ENCODE results near the gene CBFA2T3. TPM values are rescaled to one million over a fixed set of nuclear protein-coding genes. Genes with fewer than 3 reads are reported as not detected.

The CBFA2T3 gene
- polyA plus RNA-seq, 1 donor, result 23.2 TPM

- no peak for DNase-seq
Measured at GRCh38 chr16:88961011-88961410, 16.0 kb downstream of the CBFA2T3 start.

- no peak for DNase-seq
Measured at GRCh38 chr16:88960516-88960915, 16.5 kb downstream of the CBFA2T3 start.

DNA sequence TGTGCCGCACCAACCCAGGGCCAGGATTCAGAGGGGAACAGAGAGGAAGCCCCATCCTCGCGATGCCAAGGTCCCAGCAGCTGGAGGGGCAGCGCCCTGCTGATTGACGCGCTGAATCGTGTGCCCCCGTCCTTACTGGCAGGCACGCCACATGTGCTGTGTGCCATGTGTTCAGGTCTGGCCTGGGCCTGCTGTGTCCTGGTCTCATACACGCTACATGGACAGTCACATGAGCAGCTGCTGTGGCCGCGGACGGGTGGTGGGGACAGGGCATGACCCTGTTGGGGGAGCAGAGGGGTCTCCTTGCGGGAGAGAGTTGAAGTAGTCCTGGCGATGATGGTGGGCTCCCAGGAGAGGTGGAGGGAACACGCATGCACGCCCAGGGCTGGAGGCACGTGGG lies 18.0 kb downstream of the CBFA2T3 start:
- no peak for DNase-seq

DNA sequence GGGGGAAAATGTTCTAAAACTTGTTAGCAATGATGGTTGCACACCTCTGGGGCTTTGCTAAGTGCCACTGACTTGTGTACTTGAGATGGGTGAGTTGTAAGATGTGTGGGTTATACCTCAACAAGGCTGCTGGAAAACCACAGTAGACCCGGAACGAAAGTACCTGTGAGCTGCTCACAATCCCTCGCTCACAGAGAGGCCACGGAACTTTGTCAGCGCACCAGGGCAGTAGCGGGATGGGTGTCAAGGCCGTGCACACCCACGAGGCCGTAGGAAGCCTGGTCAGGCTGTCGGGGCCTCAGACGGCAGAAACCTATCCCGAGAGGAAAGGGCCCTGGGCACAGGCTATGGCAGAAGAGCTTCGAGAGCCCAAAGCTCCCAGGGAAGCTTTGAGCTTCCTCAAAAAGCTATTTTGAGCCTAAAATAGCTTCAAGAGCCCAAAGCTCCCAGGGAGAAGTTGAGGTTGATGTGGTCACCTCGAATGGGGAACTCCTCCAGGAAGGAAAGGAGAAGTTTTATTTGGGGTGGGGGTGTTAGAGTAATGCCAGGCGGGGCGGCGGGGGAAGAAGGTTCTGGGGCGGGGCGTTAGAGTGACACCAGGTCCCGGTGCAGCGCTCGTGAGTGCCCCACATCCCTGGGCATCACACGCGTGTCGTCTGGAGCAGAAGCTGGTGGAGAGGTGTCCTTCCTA lies 19.0 kb downstream of the CBFA2T3 start:
- no peak for DNase-seq

- DNase-seq, result no peak
Measured at GRCh38 chr16:88957433-88957767, 19.6 kb downstream of the CBFA2T3 start.

GRCh38 chr16:88956546-88957432 lies 20.2 kb downstream of the CBFA2T3 start:
- DNase-seq, result no peak

- no peak for DNase-seq
Measured at GRCh38 chr16:88955906-88956305, 21.1 kb downstream of the CBFA2T3 start.

DNA sequence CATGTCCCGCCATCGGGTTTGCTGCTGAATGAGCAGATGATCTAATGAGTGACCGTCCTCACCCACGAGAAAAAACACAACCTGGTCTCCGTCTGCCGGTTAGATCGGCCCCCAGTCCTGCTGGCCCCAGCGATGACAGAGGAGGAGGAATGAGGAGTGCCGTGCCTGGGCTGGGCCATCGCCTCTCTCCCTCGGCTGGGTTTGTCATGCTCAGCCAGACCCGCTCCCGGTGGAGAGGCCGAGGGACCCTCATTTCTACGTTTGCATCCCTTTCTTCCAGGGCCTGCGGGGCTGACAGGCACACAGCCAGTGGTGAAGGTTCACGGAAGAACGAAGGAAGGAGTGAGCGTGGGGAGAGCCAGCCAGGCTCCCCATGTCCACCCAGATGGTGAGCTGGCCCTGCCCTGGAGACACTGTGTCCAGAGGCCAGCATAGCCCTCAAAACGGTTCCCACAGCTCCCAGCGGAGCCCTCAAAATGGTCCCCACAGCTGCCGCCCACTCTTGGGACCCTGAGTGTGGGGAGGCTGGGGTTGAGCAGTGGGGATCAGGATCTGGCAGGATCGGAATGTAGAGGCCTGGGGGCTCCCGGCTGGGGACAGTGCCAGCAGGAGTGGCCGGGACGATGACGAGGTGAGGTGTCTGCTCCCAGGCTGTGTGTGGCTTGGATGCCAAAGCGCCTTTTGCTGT lies 23.9 kb downstream of the CBFA2T3 start:
- no peak for DNase-seq

DNA sequence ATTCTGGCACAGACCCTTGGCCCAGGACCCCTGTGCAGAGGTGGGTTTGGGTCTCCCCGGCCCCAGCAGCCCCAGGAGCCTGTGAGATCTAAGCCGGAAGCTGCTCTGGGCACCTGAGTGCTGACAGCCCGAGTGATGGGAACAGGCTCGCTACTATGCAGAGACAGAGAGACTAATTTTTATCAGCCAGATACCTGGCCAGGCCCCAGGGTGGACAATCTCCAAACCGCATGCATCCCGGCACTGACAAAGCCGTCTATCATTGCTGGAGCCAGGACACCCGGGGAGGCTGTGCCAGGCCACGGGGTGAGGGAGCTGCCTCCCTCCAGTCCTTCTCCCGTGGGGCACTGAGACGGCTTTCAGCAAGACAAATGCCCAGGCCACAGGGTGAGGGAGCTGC lies 25.0 kb downstream of the CBFA2T3 start:
- no peak for DNase-seq

GRCh38 chr16:88951501-88951900 lies 25.5 kb downstream of the CBFA2T3 start:
- no peak for DNase-seq

GRCh38 chr16:88948781-88949490 lies 28.1 kb downstream of the CBFA2T3 start:
- no peak for DNase-seq

DNA sequence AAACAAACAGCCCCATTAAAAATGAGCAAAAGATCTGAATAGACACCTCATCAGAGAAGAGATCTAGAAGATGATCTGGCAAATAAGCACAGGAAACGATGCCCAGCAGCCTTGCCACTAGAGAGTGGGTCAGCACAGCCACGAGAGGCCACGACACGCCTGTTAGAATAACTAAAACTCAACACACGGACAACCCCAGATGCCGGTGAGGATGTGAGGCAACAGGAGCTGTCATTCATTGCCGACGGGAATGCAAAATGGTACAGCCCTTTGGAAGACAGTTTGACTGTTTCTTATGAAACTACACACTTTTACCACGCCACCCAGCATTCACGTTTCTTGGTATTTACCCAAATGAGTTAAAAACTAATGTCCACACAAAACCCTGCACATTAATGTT lies 31.5 kb downstream of the CBFA2T3 start:
- DNase-seq, result no peak

DNA sequence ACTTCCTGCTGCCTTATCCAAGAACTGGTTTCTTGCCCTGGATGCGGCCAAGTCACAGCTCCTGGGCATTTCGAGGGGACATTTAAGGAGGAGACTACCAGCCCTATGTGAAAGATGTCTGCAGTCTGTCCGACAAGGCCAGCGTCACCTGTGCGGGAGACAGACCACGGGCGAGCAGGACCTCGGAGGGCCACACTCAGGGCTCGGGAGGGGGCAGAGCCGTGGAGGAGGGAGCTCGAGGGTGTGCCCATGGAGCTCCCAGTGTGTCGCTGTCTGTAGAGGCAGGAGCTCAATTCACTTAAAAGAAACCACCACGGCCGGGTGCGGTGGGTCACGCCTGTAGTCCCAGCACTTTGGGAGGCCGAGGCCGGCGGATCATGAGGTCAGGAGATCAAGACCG lies 33.3 kb downstream of the CBFA2T3 start:
- no peak for DNase-seq

GRCh38 chr16:88943131-88943664 lies 33.8 kb downstream of the CBFA2T3 start:
- no peak for DNase-seq

DNA sequence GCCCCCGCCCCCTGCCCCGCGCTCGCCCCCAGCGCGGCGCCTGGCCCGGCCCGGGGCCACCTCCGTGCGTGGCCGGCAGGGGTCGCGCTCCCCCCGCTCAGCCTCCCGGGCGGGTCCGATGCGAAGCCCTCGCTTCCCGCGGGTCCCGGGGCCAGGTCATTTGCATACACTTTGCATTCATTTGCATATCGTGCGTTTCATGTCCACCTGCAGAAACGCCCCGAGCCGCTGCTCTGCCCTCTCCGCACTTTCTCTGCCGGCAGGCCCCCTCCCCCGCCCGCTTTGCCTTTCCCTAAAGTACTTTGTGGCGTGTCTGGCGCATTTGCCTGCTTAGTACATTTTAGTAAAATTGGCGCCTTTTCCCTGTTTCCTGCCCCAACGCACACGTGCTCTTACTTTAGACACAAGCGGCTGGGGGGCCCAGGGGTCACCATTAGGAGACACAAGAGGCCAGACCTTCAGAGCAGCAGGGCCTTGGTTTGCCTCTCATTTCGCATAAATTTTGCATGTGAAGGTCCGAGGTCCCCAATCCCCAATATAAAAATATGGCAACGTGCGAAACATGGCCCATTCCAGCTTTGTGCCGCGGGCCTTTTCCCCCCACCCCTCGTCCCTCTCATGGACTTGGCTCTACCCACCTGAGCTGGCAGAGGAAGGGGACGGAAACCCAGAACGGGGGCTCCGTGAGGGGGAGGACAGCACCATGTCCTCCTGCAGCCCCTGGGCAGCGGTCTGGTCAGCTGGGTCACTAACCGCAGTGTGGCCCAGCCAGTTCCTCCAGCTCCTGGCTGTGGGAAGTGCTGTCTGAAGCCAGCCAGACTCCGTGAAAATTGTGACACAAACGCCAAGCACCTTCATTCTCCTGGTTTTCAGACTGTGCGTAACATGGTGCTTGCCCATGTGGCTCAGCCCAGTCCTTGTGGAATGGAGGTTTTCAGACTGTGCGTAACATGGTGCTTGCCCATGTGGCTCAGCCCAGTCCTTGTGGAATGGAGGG lies 34.8 kb downstream of the CBFA2T3 start:
- DNase-seq, result no peak

DNA sequence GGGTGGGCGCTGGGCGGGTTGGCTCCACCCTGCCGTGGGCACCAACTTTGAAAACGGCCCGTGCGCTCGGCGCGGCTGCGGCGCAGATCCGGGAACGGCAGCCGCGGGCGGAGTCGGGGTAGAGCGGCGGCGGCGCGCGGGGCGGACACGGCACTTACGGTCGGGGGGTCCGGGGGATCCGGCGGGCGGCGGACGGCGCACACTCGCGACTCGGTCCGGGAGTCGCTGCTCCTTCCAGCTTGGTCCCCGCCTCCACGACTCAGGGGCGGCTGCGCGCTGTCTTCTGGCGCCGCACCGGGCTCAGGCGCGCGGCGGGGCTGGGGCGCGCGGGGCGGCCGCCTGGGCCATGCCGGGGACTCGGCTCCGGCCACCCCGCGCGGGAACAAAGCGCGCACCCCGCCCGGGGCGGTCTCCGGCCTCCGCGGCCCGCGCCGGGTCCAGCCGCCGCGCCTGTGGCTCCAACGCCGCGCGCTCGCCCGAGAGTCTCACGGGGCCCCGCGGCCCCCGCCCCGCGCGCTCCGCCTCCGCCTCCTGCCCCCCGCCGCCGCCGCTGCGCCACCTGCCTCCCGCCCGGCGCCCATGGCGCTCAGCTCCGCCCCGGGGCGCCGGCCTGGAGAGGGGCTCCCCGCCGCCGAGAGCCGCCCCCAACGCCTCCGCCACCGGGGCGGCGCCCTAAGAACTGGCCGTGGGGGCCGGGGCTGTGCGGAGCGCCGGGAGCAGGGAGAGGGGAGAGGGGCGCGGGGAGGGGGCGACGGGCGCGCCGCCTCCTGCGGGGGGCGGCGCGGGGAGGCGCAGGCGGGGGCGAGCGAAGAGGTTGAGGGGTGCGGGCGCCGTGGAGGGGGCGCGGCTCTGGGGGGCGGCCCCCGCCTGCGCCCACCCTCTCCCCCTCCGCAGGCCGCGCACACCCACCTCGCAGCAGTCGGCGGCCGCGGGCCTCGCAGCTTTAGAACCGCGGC lies 35.9 kb downstream of the CBFA2T3 start:
- no peak for DNase-seq

- DNase-seq, result no peak
Measured at GRCh38 chr16:88939972-88940861, 36.8 kb downstream of the CBFA2T3 start.

GRCh38 chr16:88939245-88939971 lies 37.6 kb downstream of the CBFA2T3 start:
- DNase-seq, result no peak
